Small intestine (tissue), 7 donors: Measurements from ENCODE around the gene CHST11. TPM values are rescaled to one million over a fixed set of nuclear protein-coding genes. Genes with fewer than 3 reads are reported as not detected.

Experiments
- DNase-seq, 2 donors: peaks; one replicate each; pipeline versions ENCODE4 v3.0.0 to v3.0.0-alpha.2; 2013
- FAIRE-seq: peaks from 2 replicates; lab custom pipeline; 2012; peaks lifted over from hg19 to GRCh38; lab: Jason Lieb, UNC
- H3K27ac ChIP-seq, 3 donors: one replicate each; pipeline ENCODE4 v1.5.1; 2013; ENCODE audit warnings: low read length in 2 of 3, mild to moderate bottlenecking in 2 of 3, control low read depth in 1 of 3, inconsistent platforms in 1 of 3, low read depth in 1 of 3, moderate library complexity in 1 of 3
- H3K27me3 ChIP-seq, 3 donors: one replicate each; pipeline ENCODE4 v1.6.1; 2013; ENCODE audit warnings: low read length in 3 of 3, inconsistent platforms in 1 of 3; ENCODE audit not compliant: control insufficient read depth in 3 of 3, insufficient read depth in 3 of 3
- H3K36me3 ChIP-seq, 3 donors: one replicate each; pipeline ENCODE4 v1.6.1; 2013; ENCODE audit warnings: low read length in 3 of 3, inconsistent platforms in 1 of 3, low read depth in 1 of 3, mild to moderate bottlenecking in 1 of 3, moderate library complexity in 1 of 3; ENCODE audit not compliant: control insufficient read depth in 3 of 3, insufficient read depth in 2 of 3
- H3K4me1 ChIP-seq, 3 donors: one replicate each; pipeline ENCODE4 v1.6.1; 2013; ENCODE audit warnings: low read length in 2 of 3, inconsistent platforms in 1 of 3, low read depth in 1 of 3, mild to moderate bottlenecking in 1 of 3, moderate library complexity in 1 of 3; ENCODE audit not compliant: control insufficient read depth in 3 of 3, insufficient read depth in 2 of 3
- H3K4me3 ChIP-seq, 3 donors: one replicate each; pipeline ENCODE4 v1.5.1; 2013; ENCODE audit warnings: low read length in 3 of 3, control low read depth in 1 of 3, inconsistent platforms in 1 of 3, low read depth in 1 of 3, mild to moderate bottlenecking in 1 of 3, moderate library complexity in 1 of 3
- H3K9me3 ChIP-seq, 2 donors: one replicate each; pipeline ENCODE4 v1.6.1; 2013; ENCODE audit warnings: low read depth in 1 of 2, low read length in 1 of 2; ENCODE audit not compliant: control insufficient read depth in 2 of 2, insufficient read depth in 1 of 2
- WGBS, 3 donors: extraction: QIAGEN DNeasy Blood & Tissue Kit; methylation state at CpG; one replicate each; pipeline ENCODE4 v1.1.7; 2013; 5-methylcytosine and 5-hydroxymethylcytosine counted together
- polyA plus RNA-seq, 4 donors: library from polyadenylated mRNA; stranded (reverse) in 3 of 4; unstranded in 1 of 4; fragments of 200-250 nt in 3 of 4; fragments of 120-200 nt in 1 of 4; gene quantifications; one replicate each; pipeline versions ENCODE4 v1.2.1 to v1.2.3, GENCODE V29; 2013
- donor health status: healthy with polysubstance abuse.
- donor health status: control.
- donor health status: control.
- donor health status: Bipolar disorder and iron deficiency.
- donor health status: healthy.

Gene CHST11
- polyA plus RNA-seq, 4 donors = 0.89 to 3.0 (median 2.0) TPM

GRCh38 chr12:104505095-104505818, 48.5 kb downstream of the CHST11 start:
- Histone ChIP-seq H3K27me3 (no peaks in the 10 kb centered on the region), H3K9me3 (peaks cover 0 to 4% of the 10 kb centered on the region in 2 donors), H3K36me3 (no peaks in the 10 kb centered on the region), H3K4me1 (peaks cover 0 to 2% (median 2%) of the 10 kb centered on the region in 3 donors), H3K4me3 (no peak overlapping the region), H3K27ac (peak overlapping the region in 1 of 3 donors; percentile 29)
- DNase-seq (peak in 1 of 2 donors; percentile 23), FAIRE-seq (no peak)
- 24 to 59% (median 42%) methylated on average over 7 of the region's 7 CpGs for WGBS, 3 donors

DNA sequence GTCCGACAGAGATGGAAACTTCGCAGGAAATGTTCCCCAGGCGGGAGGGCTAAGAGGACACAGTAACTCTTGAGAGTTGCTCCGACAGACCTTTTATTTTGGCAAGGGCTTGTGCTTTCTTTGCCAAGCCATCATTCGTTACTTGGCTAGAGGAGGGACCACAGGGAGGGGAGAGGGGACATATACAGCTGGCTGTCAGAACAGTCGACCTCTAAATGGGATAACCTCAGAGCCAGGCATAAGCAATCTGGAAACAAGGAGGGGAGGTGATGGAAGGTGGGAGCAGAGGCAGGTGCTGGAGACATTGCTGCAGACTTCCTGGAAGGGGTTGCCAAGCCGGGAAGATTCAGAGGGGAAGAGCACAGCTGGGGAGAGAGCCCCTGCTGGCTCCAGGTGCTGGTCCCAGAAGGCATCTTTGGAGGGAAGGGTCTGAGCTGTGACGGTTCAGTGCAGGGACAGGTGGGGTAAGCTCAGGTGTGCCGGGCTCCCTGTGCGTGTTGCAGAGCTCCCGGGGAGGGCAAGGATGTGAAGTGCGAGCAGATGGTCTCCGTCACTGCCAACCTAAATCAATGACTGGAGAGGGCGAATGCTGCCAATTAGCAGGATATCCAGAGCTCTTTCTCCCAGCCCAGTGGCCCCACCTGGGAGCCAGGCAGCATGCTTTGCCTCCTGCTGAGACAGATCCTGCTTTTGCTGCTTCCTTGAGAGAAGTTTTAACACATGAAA, 50.1 kb downstream of the CHST11 start:
- no peak overlapping the region for H3K27ac ChIP-seq
- no peaks in the 10 kb centered on the region for H3K27me3 ChIP-seq
- H3K4me3 ChIP-seq = no peak overlapping the region
- DNase-seq = no peak
- no peak for FAIRE-seq
- H3K36me3 ChIP-seq = no peaks in the 10 kb centered on the region
- WGBS, 3 donors = 51 to 66% (median 63%) methylated on average over 14 of the region's 14 CpGs
- H3K4me1 ChIP-seq = peaks cover 0 to 4% (median 2%) of the 10 kb centered on the region in 3 donors
- H3K9me3 ChIP-seq = peaks cover 0 to 4% of the 10 kb centered on the region in 2 donors

DNA sequence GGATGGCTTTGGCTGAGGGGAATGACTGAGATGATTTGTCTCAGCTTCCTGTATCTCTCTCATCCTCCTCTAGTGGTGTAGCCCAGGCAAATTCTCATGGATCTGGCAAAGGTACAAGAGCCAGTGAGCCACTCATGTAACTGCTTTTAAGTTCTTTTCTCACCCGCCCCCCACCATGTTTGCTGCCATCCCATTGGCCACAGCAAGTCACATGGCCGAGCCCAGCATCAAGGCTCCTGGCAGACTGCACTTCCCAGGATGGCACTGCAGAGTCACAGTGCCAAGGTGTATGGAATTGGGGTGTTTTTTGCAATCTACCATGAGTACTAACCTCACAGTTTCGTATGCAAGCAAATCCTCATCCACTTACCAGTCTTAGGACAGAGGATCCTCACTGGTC, 50.9 kb downstream of the CHST11 start:
- H3K4me1 ChIP-seq = peaks cover 0 to 4% (median 2%) of the 10 kb centered on the region in 3 donors
- no peak overlapping the region for H3K4me3 ChIP-seq
- H3K9me3 ChIP-seq = peaks cover 0 to 4% of the 10 kb centered on the region in 2 donors
- no peaks in the 10 kb centered on the region for H3K36me3 ChIP-seq
- no peak for FAIRE-seq
- no peak for DNase-seq
- no peak overlapping the region for H3K27ac ChIP-seq
- H3K27me3 ChIP-seq = no peaks in the 10 kb centered on the region
- WGBS, 3 donors = 85 to 96% (median 86%) methylated on average over 3 of the region's 3 CpGs

DNA sequence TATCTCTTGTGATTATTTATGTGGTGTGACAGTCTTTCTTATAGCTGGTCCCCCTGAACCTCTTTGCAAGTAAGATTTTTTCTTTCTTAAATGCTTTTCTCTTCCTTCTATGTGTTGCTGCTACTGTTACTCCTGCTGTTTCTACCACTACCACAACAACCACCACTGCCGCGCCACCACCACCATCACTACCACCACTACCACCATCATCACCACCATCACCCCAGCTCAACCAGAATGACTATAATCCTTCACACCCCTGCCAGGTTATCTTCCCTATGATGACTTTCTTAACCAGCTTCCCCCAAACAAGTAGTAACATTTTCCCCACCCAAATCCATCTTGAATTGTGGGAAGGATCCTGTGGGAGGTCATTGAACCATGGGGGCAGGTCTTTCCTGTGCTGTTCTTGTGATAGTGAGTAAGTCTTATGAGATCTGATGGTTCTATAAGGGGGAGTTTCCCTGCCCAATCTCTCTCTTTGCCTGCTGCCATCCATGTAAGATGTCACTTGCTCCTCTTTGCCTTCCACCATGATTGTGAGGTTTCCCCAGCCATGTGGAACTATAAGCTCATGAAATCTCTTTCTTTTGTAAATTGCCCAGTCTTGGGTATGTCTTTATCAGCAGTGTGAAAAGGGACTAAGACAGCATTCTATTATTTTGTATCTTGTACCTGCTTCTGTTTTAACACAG, 52.2 kb downstream of the CHST11 start:
- H3K27ac ChIP-seq = no peak overlapping the region
- 90 to 99% (median 95%) methylated on average over 2 of the region's 2 CpGs for WGBS, 3 donors
- FAIRE-seq (no peak), DNase-seq (no peak)
- H3K4me1 ChIP-seq = peaks cover 0 to 4% (median 2%) of the 10 kb centered on the region in 3 donors
- H3K9me3 ChIP-seq = peaks cover 0 to 4% of the 10 kb centered on the region in 2 donors
- H3K4me3 ChIP-seq = no peak overlapping the region
- no peaks in the 10 kb centered on the region for H3K27me3 ChIP-seq
- H3K36me3 ChIP-seq = no peaks in the 10 kb centered on the region

- FAIRE-seq = no peak
- Histone ChIP-seq H3K27me3 (no peaks in the 10 kb centered on the region), H3K4me1 (peaks cover 0 to 4% (median 2%) of the 10 kb centered on the region in 3 donors), H3K27ac (no peak overlapping the region), H3K9me3 (peaks cover 0 to 4% of the 10 kb centered on the region in 2 donors), H3K4me3 (no peak overlapping the region), H3K36me3 (no peaks in the 10 kb centered on the region)
- WGBS, 3 donors = 25 to 40% (median 37%) methylated on average over 2 of the region's 2 CpGs
- DNase-seq = no peak
Measured at GRCh38 chr12:104510145-104510872, 53.6 kb downstream of the CHST11 start.

DNA sequence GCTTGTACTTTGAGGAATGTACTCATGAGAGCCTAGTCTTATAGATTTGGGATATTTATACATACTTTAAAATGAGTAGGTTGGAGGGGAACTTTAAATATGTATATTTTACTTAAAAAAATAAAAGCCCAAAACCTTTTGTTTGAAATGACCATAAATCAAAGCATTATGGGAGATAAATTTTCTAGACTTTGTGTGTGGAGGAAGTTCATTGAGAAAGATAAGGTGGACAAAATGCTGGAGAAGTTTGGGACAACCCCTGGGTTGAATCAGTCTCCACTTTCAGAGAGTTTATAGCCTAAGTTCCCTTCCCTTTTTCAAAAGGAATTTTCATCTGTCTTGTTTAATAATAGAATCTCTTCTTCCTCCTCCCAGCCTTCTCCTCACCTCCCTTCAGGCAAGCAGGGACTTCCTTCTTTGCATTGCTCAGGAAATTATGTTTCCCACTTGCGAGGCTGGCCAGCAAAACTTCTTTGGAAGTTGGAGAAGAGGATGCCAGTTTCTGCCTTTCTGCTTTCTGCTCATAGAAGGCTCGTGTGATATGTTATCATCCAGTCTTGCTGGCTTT, 54.2 kb downstream of the CHST11 start:
- DNase-seq = no peak
- no peaks in the 10 kb centered on the region for H3K36me3 ChIP-seq
- no peaks in the 10 kb centered on the region for H3K27me3 ChIP-seq
- 49 to 66% (median 58%) methylated on average over 2 of the region's 2 CpGs for WGBS, 3 donors
- peaks cover 0 to 4% of the 10 kb centered on the region in 2 donors for H3K9me3 ChIP-seq
- no peak for FAIRE-seq
- H3K4me1 ChIP-seq = peaks cover 0 to 4% (median 2%) of the 10 kb centered on the region in 3 donors
- H3K27ac ChIP-seq = no peak overlapping the region
- H3K4me3 ChIP-seq = no peak overlapping the region

- DNase-seq (no peak), FAIRE-seq (no peak)
- Histone ChIP-seq H3K36me3 (no peaks in the 10 kb centered on the region), H3K27me3 (peaks cover 0 to 2% (median 0%) of the 10 kb centered on the region in 3 donors), H3K4me3 (no peak overlapping the region), H3K27ac (no peak overlapping the region), H3K9me3 (no peaks in the 10 kb centered on the region), H3K4me1 (peaks cover 0 to 4% (median 2%) of the 10 kb centered on the region in 3 donors)
- 80 to 84% (median 84%) methylated on average over 6 of the region's 6 CpGs for WGBS, 3 donors
Measured at GRCh38 chr12:104513681-104514080, 56.9 kb downstream of the CHST11 start.
